H1 (cell line): Measurements from ENCODE around the gene SH3PXD2A. TPM values are rescaled to one million over a fixed set of nuclear protein-coding genes. Genes with fewer than 3 reads are reported as not detected.

Experiments used
- ATF2 ChIP-seq: IDR thresholded peaks from 2 replicates; pipeline ENCODE4 v1.6.1; 2012; ENCODE audit warnings: low read length, inconsistent platforms
- BRCA1 ChIP-seq: IDR thresholded peaks from 2 replicates; pipeline ENCODE4 v1.6.1; 2012; ENCODE audit warnings: low read depth, low read length, improper control_type of control experiment
- CHD2 ChIP-seq: IDR thresholded peaks from 2 replicates; pipeline ENCODE4 v1.6.1; 2012; ENCODE audit warnings: low read length, improper control_type of control experiment
- HDAC2 ChIP-seq, 2 experiments: fragments of 300-600 bp in 1 of 2; sonication (generic) in 1 of 2; IDR thresholded peaks; 2 replicates each; pipeline ENCODE4 v1.6.1; 2011 to 2012; ENCODE audit warnings: low read depth in 2 of 2, low read length in 2 of 2, mild to moderate bottlenecking in 2 of 2, moderate library complexity in 2 of 2, borderline replicate concordance in 1 of 2, inconsistent platforms in 1 of 2
- JUN ChIP-seq: IDR thresholded peaks from 2 replicates; pipeline ENCODE4 v1.6.1; 2011; ENCODE audit warnings: low read depth, mild to moderate bottlenecking, improper control_type of control experiment, low read length
- TAF7 ChIP-seq: optimal IDR thresholded peaks from 2 replicates; pipeline ENCODE3; 2011; ENCODE audit warnings: low read depth, mild to moderate bottlenecking, inconsistent platforms, low read length, moderate library complexity, borderline replicate concordance
- polyA plus RNA-seq, 7 experiments: library from polyadenylated mRNA; depleted of rRNA in 3 of 7; stranded (reverse) in 5 of 7; unstranded in 2 of 7; fragments of >200 nt in 5 of 7; fragments of 200-250 nt in 2 of 7; gene quantifications; 1 replicate in 5 of 7; 2 replicates in 1 of 7; 4 replicates in 1 of 7; pipeline versions ENCODE4 v1.2.1 to v1.2.3, GENCODE V29; 2011 to 2013; ENCODE audit warnings: missing spikeins in 2 of 7, mixed read lengths in 2 of 7
- total RNA-seq: library from RNA; stranded (reverse); fragmentation: NEBNext Ultra II Directional; extraction: Animal tissue kit (Norgen Biotek cat#: 25700); gene quantifications from 2 replicates; pipeline ENCODE4 v1.2.1, GENCODE V29; 2021

The SH3PXD2A gene
- total and polyA plus RNA-seq, 2 of the 8 experiments (the other 6 are each of a cell fraction or from before 2014, with no cell fraction given) = 5.4 to 16.3 TPM

- TF ChIP-seq HDAC2 (IDR thresholded peaks at IDR 0.05; ENCODE audit: borderline replicate concordance in 1 of 2, low read depth in 2 of 2, low read length in 2 of 2) (no peak), JUN (no peak), TAF7 (no peak), BRCA1 (no peak), ATF2 (no peak), CHD2 (no peak)
Observed at GRCh38 chr10:103560886-103561285, 294.5 kb downstream of the SH3PXD2A start (continued).
